K562 (cell line): Measurements from ENCODE around the gene ZNF692. TPM values are rescaled to one million over a fixed set of nuclear protein-coding genes. Genes with fewer than 3 reads are reported as not detected.

Source experiments
- ATAC-seq: fragments of 200-7000 bp; cut with Tn5 transposase; 3 replicates; pipeline ENCODE4 v1.9.1; 2020; ENCODE audit warnings: moderate library complexity
- BruUV-seq: library from RNA; stranded (reverse); fragments of 400-500 nt; replicated peaks from 2 replicates; lab custom pipeline; 2021; lab: Mats Ljungman, UMichigan
- CTCF ChIA-PET: fragments of 300-600 bp; formaldehyde crosslinking; extraction: SDS; loops from one replicate; lab custom pipeline; 2021; ENCODE audit warnings: low intra/inter-chr PET ratio; lab: Yijun Ruan, JAX
- POLR2A ChIA-PET: fragments of 300-600, 350-650 bp; sonication (Branson Sonifier 250); formaldehyde crosslinking; extraction: SDS; loops from one replicate; lab custom pipeline; 2021; ENCODE audit warnings: antibody characterized with exemption, inconsistent platforms; lab: Yijun Ruan, JAX
- DNase-seq, 4 experiments: peaks; one replicate each; pipeline versions ENCODE4 v3.0.0 to v3.0.0-alpha.2; 2011 to 2018; ENCODE audit warnings: low spot score in 3 of 4, mixed read lengths in 3 of 4; ENCODE audit errors: extremely low read depth in 1 of 4
- FAIRE-seq: peaks from 2 replicates; lab custom pipeline; 2011; peaks lifted over from hg19 to GRCh38; lab: Jason Lieb, UNC
- H2AFZ ChIP-seq: 2 replicates; pipeline ENCODE4 v1.6.0; 2011; ENCODE audit warnings: low read depth, low read length, control low read depth, inconsistent platforms
- H3K27ac ChIP-seq: fragments of 200-600 bp; 3 replicates; pipeline ENCODE4 v1.8.0; 2011; ENCODE audit warnings: low read depth, mild to moderate bottlenecking, control low read depth, inconsistent platforms, low read length, moderate library complexity, mixed read lengths; ENCODE audit errors: extremely low read depth
- H3K27me3 ChIP-seq, 2 experiments: fragments of 300-600 bp in 1 of 2; 2 replicates in 1 of 2; 3 replicates in 1 of 2; pipeline versions ENCODE4 v1.6.0 to v1.8.0; 2011; ENCODE audit warnings: inconsistent platforms in 2 of 2, low read length in 2 of 2, mild to moderate bottlenecking in 1 of 2, mixed read lengths in 1 of 2, moderate library complexity in 1 of 2; ENCODE audit not compliant: control insufficient read depth in 2 of 2, insufficient read depth in 2 of 2
- H3K36me3 ChIP-seq: fragments of 300-600 bp; 3 replicates; pipeline ENCODE4 v1.8.0; 2011; ENCODE audit warnings: mild to moderate bottlenecking, low read length, inconsistent platforms; ENCODE audit not compliant: control insufficient read depth, insufficient read depth
- H3K4me1 ChIP-seq, 2 experiments: fragments of 200-600 bp in 1 of 2; replicated peaks in 1 of 2; 2 replicates in 1 of 2; 3 replicates in 1 of 2; pipeline versions ENCODE4 v1.5.1 to v1.8.0; 2011; ENCODE audit warnings: inconsistent platforms in 2 of 2, low read length in 2 of 2, mild to moderate bottlenecking in 1 of 2, mixed read lengths in 1 of 2, moderate library complexity in 1 of 2; ENCODE audit not compliant: control insufficient read depth in 2 of 2, insufficient read depth in 2 of 2
- H3K4me2 ChIP-seq: 2 replicates; pipeline ENCODE4 v1.6.1; 2011; ENCODE audit warnings: low read length, control low read depth, inconsistent platforms, mixed read lengths; ENCODE audit not compliant: insufficient read depth
- H3K4me3 ChIP-seq: fragments of 200-600 bp; sonication (generic), shearing (Covaris generic); 2 replicates; pipeline ENCODE4 v1.5.1; 2016; ENCODE audit warnings: control low read depth, inconsistent platforms
- H3K79me2 ChIP-seq: fragments of 200-600 bp; 3 replicates; pipeline ENCODE4 v1.8.0; 2011; ENCODE audit warnings: low read length, inconsistent platforms; ENCODE audit not compliant: control insufficient read depth, insufficient read depth
- H3K9ac ChIP-seq, 2 experiments: 2 replicates each; pipeline versions ENCODE4 v1.6.0 to v1.6.1; 2011; ENCODE audit warnings: low read depth in 2 of 2, low read length in 2 of 2, control low read depth in 1 of 2, inconsistent platforms in 1 of 2, mild to moderate bottlenecking in 1 of 2, mixed read lengths in 1 of 2; ENCODE audit not compliant: insufficient read depth in 1 of 2
- H3K9me1 ChIP-seq: one replicate; pipeline ENCODE4 v1.6.0; 2011; ENCODE audit warnings: inconsistent platforms, mild to moderate bottlenecking, low read length, moderate library complexity; ENCODE audit not compliant: control insufficient read depth, insufficient read depth
- H3K9me3 ChIP-seq: replicated peaks from 2 replicates; pipeline ENCODE4 v1.5.1; 2011; ENCODE audit warnings: low read depth, low read length, inconsistent platforms; ENCODE audit not compliant: control insufficient read depth, insufficient read depth
- H4K20me1 ChIP-seq: replicated peaks from 2 replicates; pipeline ENCODE4 v1.6.1; 2011; ENCODE audit warnings: low read length, inconsistent platforms, mixed read lengths; ENCODE audit not compliant: control insufficient read depth, insufficient read depth
- KHSRP ChIP-seq: fragments of 450-650 bp; IDR thresholded peaks from 2 replicates; pipeline ENCODE4 v1.6.1; 2017
- NR1H2 ChIP-seq: sonication (generic); formaldehyde crosslinking; IDR thresholded peaks from 2 replicates; pipeline ENCODE4 v1.4.0; 2020; ENCODE audit warnings: mild to moderate bottlenecking, missing genetic modification reagents
- SAFB ChIP-seq: fragments of 200-400 bp; formaldehyde crosslinking; IDR thresholded peaks from 2 replicates; pipeline ENCODE4 v1.6.1; 2017; ENCODE audit warnings: low read depth, low read length, borderline replicate concordance
- SMAD3 ChIP-seq: fragments of 450-650 bp; formaldehyde crosslinking; conservative IDR thresholded peaks from 2 replicates; pipeline ENCODE4 v1.4.0; 2020; ENCODE audit warnings: mild to moderate bottlenecking
- ZNF589 ChIP-seq: fragments of 200-800 bp; sonication (Bioruptor generic); IDR thresholded peaks from 2 replicates; pipeline ENCODE4 v1.6.1; 2016; ENCODE audit warnings: low read depth, missing genetic modification characterization, missing compliant biosample characterization
- ZNF766 ChIP-seq: fragments of 200-800 bp; sonication (Bioruptor generic); conservative IDR thresholded peaks from 2 replicates; pipeline ENCODE4 v1.6.1; 2016; ENCODE audit warnings: missing genetic modification characterization, missing compliant biosample characterization
- ZNF785 ChIP-seq: fragments of 250-450 bp; sonication (Bioruptor Pico); IDR thresholded peaks from 2 replicates; pipeline ENCODE4 v1.4.0; 2020; ENCODE audit warnings: mild to moderate bottlenecking
- WGBS: fragments of 100-300 bp; shearing (Covaris generic); methylation state at CpG from one replicate; pipeline ENCODE4 v1.1.6; 2016; ENCODE audit warnings: low coverage, mixed read lengths; ENCODE audit not compliant: insufficient coverage; ENCODE audit errors: missing lambda C conversion rate; 5-methylcytosine and 5-hydroxymethylcytosine counted together
- in situ Hi-C: fragments of 300-500 bp; cut with MboI; formaldehyde crosslinking; loops from 4 replicates; pipeline ENCODE4 v1.15.0; 2018; ENCODE audit warnings: inconsistent platforms, mixed read lengths
- intact Hi-C: fragments of 100-400 bp; cut with micrococcal nuclease; formaldehyde crosslinking; loops from 2 replicates; pipeline ENCODE4 v1.14.2; 2022
- polyA plus RNA-seq, 8 experiments: library from polyadenylated mRNA; depleted of rRNA in 4 of 8; stranded (reverse) in 5 of 8; unstranded in 3 of 8; fragments of >200 nt; fragmentation: Nextera tagmentation in 2 of 8; fragmentation: Illumina TruSeq in 1 of 8; extraction: Ambion mirVana in 2 of 8; extraction: Trizol in 1 of 8; gene quantifications; 2 replicates each; pipeline versions ENCODE4 v1.2.1 to v1.2.3, GENCODE V29; 2011 to 2014; ENCODE audit warnings: inconsistent platforms in 1 of 8, missing spikeins in 1 of 8
- total RNA-seq, 7 experiments: library from RNA; depleted of rRNA in 6 of 7; stranded (reverse); fragments of >200 nt in 6 of 7; fragmentation: Illumina TruSeq in 2 of 7; extraction: Trizol in 2 of 7; gene quantifications; 2 replicates each; pipeline versions ENCODE4 v1.2.1 to v1.2.3, GENCODE V29; 2011 to 2021; ENCODE audit warnings: low replicate concordance in 1 of 7
- TF ChIP-seq, protein P1 (sequence below): fragments of 250-450 bp; sonication (Bioruptor Pico); IDR thresholded peaks from 2 replicates; pipeline ENCODE4 v1.8.0; 2022; ENCODE audit warnings: inconsistent platforms, mild to moderate bottlenecking, moderate library complexity, borderline replicate concordance
- TF ChIP-seq, protein P2 (sequence below): IDR thresholded peaks from 3 replicates; pipeline ENCODE4 v1.6.1; 2011; ENCODE audit warnings: borderline replicate concordance, mild to moderate bottlenecking; ENCODE audit not compliant: insufficient read length, insufficient read depth
- TF ChIP-seq, protein P3 (sequence below): fragments of 450-650 bp; IDR thresholded peaks from 2 replicates; pipeline ENCODE4 v1.6.1; 2017; ENCODE audit warnings: antibody characterized with exemption
- TF ChIP-seq, protein P4 (sequence below): fragments of 200-800 bp; sonication (Bioruptor generic); IDR thresholded peaks from 2 replicates; pipeline ENCODE4 v1.6.1; 2017; ENCODE audit warnings: missing genetic modification characterization, missing compliant biosample characterization
- TF ChIP-seq, protein P5 (sequence below): fragments of 250-450 bp; sonication (Bioruptor Pico); IDR thresholded peaks from 2 replicates; pipeline ENCODE4 v1.8.0; 2021; ENCODE audit warnings: borderline replicate concordance, mild to moderate bottlenecking, moderate library complexity; ENCODE audit not compliant: poor library complexity, severe bottlenecking

ZNF692 gene
- total and polyA plus RNA-seq, 9 of the 15 experiments (the other 6 are each of a cell fraction or from before 2014, with no cell fraction given): 8.4 to 143 (median 55.9) TPM

DNA sequence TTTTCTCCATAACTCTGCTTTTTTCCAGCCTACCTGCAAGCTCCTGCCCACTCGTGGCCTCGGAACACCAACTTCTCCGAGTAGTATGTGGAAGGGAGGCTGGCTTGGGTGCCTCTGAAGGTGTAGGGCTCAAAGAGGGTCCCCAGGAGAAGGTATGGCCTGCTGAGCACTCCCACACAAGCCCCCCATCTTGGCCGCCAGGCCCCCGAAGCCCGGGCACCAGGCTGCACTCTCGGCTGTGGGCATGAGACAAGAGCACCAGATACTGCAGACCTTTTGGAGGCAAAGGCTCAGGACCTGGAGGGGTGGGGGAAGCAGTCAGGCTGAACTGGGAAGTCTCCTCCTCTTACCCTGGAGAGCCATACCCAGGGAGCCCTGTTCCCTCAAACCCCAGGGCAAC lies 1.7 kb downstream of the ZNF692 start (continued):
- TF ChIP-seq, protein P1, sequence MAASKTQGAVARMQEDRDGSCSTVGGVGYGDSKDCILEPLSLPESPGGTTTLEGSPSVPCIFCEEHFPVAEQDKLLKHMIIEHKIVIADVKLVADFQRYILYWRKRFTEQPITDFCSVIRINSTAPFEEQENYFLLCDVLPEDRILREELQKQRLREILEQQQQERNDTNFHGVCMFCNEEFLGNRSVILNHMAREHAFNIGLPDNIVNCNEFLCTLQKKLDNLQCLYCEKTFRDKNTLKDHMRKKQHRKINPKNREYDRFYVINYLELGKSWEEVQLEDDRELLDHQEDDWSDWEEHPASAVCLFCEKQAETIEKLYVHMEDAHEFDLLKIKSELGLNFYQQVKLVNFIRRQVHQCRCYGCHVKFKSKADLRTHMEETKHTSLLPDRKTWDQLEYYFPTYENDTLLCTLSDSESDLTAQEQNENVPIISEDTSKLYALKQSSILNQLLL (CRISPR knock-in tag): no peak
- TF ChIP-seq, protein P2, sequence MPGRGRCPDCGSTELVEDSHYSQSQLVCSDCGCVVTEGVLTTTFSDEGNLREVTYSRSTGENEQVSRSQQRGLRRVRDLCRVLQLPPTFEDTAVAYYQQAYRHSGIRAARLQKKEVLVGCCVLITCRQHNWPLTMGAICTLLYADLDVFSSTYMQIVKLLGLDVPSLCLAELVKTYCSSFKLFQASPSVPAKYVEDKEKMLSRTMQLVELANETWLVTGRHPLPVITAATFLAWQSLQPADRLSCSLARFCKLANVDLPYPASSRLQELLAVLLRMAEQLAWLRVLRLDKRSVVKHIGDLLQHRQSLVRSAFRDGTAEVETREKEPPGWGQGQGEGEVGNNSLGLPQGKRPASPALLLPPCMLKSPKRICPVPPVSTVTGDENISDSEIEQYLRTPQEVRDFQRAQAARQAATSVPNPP: no peak
- TF ChIP-seq, protein P3, sequence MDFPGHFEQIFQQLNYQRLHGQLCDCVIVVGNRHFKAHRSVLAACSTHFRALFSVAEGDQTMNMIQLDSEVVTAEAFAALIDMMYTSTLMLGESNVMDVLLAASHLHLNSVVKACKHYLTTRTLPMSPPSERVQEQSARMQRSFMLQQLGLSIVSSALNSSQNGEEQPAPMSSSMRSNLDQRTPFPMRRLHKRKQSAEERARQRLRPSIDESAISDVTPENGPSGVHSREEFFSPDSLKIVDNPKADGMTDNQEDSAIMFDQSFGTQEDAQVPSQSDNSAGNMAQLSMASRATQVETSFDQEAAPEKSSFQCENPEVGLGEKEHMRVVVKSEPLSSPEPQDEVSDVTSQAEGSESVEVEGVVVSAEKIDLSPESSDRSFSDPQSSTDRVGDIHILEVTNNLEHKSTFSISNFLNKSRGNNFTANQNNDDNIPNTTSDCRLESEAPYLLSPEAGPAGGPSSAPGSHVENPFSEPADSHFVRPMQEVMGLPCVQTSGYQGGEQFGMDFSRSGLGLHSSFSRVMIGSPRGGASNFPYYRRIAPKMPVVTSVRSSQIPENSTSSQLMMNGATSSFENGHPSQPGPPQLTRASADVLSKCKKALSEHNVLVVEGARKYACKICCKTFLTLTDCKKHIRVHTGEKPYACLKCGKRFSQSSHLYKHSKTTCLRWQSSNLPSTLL: no peak

DNA sequence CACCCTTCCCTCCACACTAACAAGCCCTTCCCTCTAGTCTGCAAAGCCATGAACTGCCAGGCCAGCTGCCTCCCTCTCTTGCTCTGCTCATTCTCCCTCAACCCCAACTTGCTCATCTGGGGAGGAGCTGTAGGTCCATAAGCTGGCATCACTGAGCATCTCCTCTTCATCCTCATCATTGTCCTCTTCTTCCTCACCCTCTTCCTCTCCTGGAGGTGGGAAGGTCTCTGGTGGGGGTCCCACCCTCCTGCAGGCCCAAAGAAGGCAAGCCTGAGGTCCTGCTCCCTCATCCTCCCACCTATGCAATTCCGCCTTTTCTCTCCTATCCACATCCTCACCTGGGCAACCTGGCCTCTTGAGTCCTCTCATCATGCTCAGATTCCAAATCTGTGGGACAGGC lies 2.7 kb downstream of the ZNF692 start:
- BruUV-seq: no TSS peak
- Histone ChIP-seq H3K9me3 (no peaks in the 10 kb centered on the region), H3K27ac (no peak overlapping the region; the same call in 2 of the 3 replicates), H3K9me1 (peaks cover 3% of the 10 kb centered on the region), H3K27me3 (no peaks in the 10 kb centered on the region), H3K36me3 (peaks cover 63% of the 10 kb centered on the region), H3K9ac (peak overlapping the region; percentile 76 to 97; a peak in 2 of 4 replicates), H4K20me1 (no peaks in the 10 kb centered on the region), H3K79me2 (peaks cover 64% of the 10 kb centered on the region), H2AFZ (no peak overlapping the region), H3K4me3 (no peak overlapping the region), H3K4me1 (peaks cover 38 to 45% of the 10 kb centered on the region in 2 experiments), H3K4me2 (peak overlapping the region; percentile 100)
- no peak for ATAC-seq
- POLR2A ChIA-PET: no interaction called here
- intact Hi-C loops: no loop called here
- CTCF ChIA-PET: no interaction called here
- in situ Hi-C loops: no loop called here
- WGBS: 33% methylated on average over 1 of the region's 1 CpG
- DNase-seq: no peak
- FAIRE-seq: no peak
- TF ChIP-seq ZNF766 (CRISPR knock-in tag) (no peak), ZNF589 (no peak), NR1H2 (CRISPR knock-in tag) (no peak), KHSRP (no peak), ZNF785 (no peak), SAFB (no peak), SMAD3 (CRISPR knock-in tag) (no peak)
- TF ChIP-seq, protein P4, sequence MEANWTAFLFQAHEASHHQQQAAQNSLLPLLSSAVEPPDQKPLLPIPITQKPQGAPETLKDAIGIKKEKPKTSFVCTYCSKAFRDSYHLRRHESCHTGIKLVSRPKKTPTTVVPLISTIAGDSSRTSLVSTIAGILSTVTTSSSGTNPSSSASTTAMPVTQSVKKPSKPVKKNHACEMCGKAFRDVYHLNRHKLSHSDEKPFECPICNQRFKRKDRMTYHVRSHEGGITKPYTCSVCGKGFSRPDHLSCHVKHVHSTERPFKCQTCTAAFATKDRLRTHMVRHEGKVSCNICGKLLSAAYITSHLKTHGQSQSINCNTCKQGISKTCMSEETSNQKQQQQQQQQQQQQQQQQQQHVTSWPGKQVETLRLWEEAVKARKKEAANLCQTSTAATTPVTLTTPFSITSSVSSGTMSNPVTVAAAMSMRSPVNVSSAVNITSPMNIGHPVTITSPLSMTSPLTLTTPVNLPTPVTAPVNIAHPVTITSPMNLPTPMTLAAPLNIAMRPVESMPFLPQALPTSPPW (CRISPR knock-in tag): no peak
- TF ChIP-seq, protein P5, sequence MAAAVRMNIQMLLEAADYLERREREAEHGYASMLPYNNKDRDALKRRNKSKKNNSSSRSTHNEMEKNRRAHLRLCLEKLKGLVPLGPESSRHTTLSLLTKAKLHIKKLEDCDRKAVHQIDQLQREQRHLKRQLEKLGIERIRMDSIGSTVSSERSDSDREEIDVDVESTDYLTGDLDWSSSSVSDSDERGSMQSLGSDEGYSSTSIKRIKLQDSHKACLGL (CRISPR knock-in tag): no peak
